ENCODE measurements around the gene CDK12.

Gene CDK12

DNA sequence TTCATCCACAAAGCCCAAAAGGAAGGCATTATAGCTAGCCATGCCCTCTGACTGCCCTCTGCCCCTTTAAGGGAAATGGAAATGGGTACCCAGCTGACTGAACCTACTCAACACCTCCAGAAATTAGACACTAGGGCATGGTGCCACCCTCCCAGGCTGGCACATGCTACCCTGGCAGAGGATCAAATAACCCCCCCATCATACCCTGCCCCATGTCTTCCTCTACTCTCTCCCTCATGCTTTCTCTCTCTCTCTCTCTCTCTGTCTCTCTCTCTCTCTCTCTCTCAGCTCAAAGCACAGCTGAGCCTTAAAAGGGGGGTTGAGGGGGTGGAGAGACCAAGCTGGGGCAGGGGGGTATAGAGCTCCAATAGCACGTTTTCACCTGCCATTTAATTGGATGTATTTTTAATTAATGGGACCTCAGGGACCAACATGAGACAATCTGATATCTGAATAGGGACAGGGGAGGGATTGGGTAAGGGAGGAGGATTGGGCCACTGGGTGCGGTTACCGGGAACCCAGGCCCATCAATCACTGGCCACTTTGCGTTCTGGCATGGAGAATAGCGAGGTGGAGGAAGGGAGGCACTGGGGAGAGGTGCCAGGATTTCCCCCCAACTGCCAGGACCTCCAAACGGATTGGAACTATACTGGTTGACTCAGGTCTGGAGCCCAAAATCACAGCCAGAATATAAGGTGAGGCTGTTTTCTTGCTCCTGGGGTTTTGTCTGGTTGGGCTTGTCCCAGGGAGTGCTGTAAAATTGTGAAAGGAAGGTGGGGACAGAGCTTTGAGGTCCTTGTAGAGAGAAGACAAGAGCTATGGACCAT, 88.7 kb downstream of the CDK12 start:
- no peak for DNase-seq

DNA sequence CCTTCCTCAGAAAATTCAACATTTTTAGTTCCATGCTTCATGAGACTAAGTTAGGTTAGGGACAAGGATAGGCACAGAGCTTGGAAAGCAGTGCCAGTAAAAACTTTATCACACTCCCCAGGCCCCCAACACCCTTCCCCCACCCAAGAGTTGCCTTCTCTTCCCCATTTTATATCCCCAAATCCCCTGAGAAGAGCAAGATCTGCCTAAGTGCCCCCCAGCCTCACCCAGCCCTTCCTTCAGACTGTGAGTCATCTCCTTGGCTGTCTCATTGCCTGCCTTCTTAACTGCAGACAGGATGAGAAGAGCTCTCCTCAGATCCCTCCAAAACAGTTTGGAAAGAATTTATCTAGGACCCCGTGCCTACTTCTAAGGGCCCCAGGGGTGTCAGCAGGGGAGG, 90.6 kb downstream of the CDK12 start:
- DNase-seq, result no peak

DNA sequence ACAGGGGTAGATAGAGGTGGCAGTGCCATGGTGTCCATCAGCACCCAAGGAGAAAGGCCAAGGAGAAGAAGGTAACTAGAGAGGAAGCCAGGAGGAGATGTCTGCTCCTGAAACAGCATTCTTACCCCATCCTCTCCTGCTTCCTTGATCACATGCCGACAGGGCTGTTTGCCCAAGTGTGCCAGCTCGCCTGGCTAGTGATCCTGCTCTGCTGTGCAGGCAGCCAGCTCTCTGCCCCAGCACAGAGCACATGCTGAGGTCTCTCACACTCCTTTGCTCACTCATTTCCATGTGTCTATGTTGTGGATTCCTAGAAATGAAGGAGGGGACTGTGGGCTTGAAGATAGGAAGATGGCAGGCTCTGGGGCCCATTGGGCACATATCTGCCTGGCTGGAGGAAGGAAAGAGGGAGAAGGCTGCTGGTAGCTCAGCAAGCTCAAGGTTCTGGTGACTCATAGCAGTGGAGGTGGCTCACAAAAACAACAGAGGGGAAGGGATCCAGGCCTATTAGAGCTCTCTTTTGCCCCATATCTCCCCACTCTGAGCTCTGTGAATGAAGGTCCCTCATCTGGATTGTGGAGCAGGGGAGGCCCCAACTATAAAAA, 92.2 kb downstream of the CDK12 start:
- DNase-seq, result no peak

DNA sequence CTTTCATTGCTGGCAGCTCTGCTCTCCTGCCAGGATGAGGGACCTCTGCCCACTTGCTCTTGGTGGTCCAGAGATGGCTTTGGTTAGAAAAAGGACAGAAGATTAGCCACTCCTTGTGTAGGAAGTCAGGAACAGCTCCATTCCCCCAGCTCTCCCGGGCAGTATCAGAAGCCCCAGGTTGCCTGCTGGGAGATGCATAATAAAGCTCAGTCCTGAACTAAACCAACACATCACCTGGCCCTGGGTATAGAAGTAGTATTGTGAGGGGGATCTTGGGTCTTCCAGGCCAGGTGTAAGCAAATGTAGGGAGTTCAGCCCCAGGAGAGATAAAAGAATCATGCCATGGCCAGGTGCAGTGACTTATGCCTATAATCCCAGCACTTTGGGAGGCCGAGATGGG, 94.1 kb downstream of the CDK12 start:
- no peak for DNase-seq

DNA sequence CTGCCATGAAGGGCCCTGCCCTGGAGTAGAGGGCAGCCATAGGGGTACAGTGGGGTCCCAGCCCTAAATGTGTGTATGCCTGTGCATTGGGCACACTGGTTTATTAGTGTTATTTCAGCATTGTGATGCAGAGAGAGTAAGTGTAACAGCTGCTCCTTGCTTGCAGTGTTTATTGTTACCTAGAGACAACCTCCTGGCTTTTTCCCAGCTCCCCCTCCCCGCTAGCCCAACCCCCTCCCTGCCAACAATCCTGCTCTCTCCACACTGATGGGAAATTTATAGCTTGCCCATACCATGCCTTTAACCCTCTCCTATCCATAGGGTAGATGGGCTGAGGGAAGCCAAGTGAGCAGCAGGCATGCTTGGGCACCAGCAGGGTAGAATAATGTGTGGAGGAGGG, 95.1 kb downstream of the CDK12 start:
- no peak for DNase-seq

DNA sequence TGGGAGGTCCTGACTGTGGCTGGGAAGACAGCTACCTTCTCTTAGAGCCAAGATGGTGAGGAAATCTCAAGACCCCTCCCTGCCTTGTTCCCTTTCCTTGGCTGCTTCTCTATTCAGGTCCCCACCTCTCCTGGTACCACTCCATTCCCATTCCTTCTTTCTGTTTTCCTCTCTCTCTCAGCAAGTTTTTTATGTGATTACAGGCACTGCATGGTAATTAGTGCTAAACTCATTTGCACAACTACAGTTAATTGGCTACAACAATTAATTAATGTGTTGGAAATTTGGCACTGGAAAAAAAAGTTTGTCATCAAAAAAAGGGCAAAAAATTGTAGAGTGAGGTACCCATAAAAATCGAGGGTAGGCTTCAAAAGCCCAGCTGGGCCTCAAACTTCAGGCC, 101.1 kb downstream of the CDK12 start:
- DNase-seq, result no peak

DNA sequence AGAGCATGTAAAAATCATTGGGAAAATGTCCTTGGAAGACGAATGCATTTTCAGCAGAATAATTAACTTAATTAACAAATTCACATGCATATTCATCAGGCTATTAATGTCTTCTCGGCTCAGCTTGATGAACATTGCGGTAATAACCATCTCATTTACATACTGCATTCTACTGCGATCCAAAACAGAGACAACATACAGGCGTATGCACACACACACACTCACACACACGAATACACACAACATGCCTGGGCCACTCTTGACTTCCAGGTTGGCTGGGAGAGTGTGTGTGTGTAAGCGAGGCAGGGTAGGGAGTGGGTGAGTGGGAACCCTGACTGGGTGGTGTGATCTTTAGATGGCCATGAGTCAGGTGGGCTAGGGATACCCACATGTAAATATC, 101.7 kb downstream of the CDK12 start:
- no peak for DNase-seq

DNA sequence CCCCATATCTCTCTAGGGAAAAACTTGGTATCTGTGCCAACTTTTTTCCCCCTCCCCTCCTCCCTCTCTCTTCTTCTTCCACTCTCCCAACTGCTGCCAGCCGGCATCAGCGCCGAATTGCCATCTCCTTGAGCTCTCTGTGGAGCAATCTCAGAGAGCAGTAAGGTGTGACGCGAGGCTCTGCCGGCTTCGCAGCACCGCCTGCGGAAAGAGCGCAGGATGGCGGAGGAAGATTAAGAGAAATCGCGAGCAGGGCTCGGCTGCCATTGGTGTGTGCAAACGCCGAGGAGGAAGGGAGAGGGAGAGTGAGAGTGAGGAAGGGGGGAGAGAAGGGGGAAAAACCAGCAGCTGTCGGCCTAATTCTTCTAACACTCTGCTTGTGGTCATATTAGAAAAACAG, 102.2 kb downstream of the CDK12 start:
- DNase-seq, result no peak

DNA sequence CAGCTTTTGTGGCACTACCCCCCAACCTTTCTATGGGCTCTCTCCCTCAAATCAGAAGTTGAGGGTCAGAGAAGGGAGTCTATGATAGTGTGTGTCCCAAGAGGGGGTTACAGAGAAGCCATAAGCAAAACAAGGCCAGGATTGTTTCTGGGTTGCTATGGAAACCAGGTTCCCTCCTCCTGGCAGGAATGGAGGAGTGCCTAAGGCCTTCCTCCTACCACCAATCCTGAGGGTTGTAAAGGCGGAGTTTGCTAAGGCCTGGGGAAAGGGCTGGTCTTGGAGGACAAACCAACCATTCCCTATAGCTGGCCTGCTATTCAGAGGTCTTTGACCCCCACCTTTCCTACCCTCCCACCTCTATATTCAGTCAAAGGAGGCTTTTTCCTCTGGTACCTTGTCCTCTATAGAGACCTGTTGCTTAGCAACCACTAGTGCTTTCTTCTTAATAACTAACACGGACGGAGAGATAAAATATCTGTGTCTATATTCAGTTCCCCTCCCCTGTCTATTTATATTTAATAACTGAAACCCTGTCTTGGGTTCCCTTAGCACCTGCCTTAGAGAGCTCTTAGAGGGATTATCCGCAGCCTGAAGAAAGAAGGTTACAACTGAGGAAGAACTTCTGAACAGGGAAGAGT, 103.0 kb downstream of the CDK12 start:
- no peak for DNase-seq

DNA sequence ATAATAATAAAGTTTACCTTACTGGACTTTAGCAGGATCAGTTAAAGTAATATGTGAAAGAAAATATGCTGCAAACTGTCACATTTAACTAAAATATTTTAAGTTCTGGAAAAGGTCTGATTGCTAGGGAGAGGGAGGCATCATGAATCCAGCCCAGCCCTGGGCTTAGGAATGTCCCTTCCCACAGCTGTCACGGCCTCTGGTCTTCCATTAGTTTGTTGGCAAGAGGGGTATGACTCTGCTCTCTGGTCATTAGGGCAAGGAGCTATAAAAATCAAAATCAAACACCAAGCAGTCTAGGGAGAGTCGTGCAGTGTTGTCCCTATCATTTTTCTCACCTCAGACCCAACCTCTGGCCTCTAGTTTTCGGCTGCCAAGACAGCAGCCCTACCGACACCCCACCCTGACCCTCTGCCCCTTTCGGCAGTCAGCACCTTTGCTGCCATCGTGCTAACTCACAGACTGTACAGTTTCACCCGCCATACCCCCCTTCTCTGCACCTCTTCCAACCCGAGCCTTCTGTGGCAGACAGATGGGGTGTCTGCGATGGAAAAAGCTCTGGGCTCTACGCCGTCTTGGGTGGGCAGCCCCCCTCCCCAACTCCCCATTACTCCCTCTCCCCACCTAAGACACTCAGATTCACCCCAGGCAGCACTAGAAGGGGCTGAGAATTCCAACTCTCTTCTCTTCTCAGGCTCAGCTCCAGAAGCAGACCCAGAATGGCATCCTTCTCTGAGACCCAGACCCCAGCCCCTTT, 105.0 kb downstream of the CDK12 start:
- DNase-seq, result no peak

DNA sequence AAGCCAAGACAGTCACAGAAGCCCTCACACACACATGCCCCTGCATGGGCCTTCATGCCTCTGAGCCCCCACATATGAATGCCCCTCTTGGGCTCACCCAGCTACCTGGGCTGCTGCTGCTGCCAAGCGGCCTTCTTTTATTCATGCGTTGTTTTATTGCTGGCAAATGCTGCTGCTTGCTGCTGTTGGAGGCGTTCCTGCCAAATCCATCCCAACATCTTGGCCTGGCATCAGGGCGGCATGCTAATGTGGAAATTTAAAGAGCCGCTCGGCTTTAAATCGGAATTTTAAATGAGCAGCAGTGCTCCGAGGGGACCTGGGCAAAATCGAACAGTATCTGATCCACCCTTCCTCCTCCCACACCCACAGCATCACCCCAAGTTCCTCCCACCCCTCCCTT, 107.4 kb downstream of the CDK12 start:
- DNase-seq, result no peak

DNA sequence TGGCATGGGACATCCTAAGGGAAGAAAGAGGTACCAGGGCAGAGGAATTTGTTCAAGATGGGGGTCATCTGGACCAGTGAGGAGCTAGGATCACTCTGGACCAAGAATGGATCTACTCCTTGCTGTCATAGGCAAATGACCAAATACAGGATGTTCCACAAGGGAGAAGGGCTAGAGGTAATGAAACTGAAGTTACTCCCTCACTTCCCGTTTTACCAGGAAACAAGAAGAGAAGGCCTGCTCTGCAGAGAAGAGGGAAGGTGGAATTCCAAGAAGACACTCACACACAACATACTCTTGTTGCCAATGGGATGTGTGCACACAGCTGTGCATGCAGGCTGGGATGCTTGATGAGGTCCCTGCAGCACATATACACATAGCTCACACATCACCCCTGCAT, 107.8 kb downstream of the CDK12 start:
- DNase-seq, result no peak

DNA sequence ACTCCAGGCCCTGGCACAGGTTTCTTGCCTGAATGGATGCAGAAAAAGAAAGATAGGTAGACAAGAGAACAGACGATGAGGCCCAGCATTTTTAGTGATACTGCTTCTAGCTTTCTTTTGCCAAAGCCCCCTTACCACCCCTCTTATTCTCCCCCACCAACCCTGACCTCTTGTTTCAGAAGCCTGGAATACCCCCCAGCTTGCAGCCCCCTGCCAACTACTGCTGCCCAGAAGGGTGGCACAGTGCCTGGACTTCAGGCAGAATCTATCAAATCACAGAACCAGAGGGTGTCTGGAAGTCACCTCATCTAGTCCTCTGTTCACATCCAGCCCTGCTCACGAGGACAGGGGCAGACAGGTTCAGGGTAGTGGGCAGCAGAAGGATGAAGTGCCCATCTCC, 110.8 kb downstream of the CDK12 start:
- DNase-seq, result no peak

DNA sequence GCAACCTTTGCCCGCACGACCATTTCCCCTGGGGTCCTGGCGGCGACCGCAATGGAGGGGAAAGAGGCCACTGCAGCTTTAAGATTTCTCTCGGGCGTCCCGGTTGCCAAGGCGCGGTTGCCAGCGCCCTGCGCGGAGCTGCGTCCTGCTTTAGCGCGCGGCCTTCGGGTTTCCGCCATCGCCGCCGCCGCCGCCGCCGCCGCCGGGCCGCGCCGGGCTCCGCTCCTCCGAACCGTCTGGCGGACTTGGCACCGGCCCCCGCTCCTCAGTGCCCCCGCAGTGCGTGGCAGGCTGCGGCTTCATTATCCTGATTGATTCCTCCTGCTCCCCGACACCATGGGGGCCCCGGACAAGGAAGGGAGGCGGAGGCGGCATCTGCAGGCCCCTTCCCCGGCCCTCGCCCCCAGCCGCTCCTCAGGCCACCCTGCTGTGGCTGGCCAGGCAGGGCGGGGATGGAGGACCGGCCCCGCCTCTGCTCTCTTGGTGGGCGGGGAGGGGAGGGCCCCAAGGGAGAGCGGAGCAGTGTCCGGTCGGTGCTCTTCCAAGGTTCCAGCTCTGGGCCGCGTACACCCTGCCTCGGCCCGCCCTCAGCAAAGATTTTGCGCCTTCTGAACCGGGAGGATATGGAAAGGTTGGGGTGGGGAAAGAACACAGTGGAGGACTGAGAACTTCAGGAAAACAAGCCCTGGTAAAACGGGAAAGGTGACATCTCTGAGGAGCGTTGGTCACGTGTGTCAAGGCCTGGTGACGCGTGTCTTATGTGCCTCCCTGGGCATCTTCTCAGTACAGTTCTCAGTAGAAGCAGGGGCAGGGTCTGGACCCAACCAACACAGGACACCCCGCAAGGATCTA, 112.4 kb downstream of the CDK12 start:
- peak; percentile 5 for DNase-seq

DNA sequence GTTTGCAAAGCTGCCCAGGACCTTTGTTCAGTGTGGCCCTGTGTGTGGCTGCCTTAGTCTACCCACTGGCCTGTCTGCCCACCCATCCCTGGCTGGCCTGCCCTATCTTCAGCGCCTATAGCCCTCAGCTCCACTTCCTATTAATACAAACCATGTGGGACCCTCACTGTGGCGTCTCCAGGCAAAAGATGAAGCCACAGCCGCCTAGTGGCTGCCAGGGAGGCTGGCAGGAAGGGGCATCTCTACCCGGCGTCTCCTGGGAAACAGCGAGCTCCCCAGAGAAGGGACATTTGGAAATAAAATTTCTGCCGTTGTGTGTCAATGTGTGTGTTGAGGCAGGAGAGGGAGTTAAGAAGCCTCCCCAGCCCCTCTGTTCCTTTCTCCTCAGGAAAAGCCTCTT, 114.9 kb downstream of the CDK12 start:
- no peak for DNase-seq

DNA sequence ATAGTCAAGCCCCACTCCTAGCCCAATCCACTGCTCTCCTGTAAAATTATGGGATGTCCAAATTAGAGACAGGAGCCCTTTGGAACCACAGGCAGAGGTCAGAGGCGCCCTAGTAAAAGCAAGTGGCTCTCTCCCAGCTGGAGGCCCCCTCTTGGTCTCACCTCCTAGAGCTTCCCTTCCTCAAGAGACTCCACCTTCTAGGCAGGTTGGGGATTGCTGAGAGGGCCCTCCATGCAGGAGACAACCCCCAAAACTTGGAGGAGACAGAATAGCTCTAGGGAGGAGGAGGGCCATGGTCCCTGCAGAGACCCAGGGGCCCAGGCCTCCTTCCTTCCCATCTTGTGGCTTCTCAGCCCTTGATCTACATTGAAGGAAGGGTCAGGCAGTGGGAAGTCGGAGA, 117.0 kb downstream of the CDK12 start:
- DNase-seq, result no peak

DNA sequence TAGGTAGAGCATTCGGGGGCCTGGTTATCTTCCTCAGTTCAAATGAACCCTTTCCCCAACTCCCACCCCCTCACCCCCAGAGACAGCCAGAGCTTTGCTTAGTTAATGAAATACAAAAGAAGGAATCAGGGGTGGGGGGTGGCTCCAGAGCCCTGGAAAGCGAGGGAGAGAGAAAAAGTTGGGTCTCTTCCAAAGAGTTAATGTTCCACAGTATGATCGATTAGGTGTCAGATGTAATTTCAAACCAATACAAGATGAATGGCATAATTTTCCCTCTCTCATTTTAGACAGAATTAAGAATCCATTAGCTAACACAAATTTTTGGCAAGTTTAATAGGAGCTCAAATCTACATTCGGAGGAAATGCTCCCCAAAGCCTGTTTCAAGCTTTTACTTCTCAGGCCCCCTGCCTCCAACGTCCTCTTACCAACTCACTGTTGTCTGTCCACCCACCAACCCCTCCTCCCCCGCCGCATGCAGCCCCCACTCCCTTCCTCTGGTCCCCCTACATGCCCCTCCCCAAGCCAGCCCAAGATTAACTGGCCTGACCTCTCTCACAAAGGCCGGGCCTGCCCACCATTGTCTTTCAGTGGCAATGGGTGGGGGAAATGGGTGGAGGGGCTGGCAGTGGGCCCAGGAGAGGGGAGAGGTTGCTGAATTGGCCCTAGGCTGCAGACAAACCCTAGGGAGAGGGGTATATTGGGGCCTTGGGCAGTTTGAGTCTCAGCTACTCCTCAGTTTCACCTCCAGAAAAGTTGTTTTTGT, 118.2 kb downstream of the CDK12 start:
- DNase-seq, result no peak

DNA sequence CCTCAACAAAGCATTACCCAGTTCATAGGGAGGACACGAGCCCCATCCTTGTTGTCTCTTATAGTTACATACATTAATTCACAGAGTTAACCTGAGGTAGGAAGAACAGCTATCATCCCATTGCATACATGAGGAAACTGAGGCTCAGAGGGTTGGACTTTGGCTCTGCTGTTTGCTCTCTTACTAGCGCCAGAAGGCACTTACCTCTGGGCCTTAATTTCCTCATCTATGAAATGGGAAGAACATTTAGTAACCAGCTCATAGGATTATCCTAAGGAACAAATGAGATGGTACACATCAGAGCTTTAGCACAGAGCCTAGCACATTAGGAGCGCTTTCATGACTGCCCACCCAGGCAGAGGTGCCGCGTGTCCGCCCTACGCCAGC, 118.8 kb downstream of the CDK12 start:
- no peak for DNase-seq

DNA sequence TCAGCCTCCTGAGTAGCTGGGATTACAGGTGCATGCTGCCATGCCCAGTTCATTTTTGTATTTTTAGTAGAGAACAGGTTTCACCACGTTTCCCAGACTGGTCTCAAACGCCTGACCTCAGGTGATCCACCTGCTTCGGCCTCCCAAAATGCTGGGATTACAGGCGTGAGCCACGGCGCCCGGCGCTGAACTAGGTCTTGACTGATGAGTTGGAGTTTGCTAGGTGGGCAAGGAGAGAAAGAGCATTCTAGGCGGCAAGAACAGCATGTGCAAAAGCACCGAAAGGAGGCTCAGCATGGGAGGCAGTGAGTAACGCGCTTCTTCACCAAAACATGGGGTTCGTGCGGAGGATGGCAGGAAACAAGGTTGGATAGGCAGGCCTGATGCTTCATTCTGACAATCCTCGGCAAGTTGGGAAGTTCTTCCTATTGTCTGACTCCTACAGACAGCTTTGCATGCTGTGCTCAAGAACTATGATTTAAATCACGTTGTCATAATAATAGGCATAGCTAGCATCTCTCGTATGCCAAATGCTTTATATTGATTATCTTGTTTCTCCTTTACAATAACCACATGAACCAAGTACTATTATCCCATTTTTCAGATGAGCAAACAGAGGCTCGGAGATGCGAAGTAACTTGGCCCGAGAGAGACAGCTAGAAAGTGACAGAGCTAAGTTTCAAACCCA, 119.9 kb downstream of the CDK12 start:
- no peak for DNase-seq

DNA sequence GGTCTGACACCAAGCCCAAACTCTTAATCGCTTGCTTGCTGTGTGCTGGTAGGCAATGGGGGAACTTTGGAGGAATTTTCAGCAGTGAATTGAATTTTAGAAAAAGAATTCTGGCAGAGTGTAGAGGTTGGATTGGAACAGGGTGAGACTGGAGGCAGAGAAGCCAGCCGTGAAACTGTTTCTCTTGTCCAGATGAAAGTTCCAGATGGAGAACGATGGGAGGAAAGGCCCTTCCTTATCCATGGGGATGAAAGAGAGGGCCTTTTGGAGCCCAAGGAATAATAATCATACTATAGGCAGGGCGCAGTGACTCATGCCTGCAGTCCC, 120.4 kb downstream of the CDK12 start:
- DNase-seq, result no peak

DNA sequence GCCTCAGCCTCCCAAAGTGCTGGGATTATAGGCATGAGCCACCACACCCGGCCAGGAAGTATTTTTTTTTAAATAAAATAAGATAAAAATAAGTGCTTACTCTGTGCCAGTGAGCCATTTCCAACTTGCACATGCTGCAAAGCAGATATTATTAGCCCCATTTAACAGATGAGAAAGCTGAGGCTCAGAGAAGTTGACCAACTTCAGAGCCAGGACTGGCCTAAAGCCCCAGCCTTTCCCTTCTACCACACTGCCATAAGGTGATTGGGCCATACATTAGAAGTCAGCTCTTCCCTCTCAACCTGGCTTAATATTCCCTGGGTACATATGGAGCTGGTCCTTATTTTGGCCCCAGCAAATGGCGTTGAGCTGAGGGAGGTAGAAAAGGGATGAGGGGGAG, 121.4 kb downstream of the CDK12 start:
- no peak for DNase-seq

Measured in CD4-positive, alpha-beta T cell treated with Interleukin-12 subunit alpha and Interleukin-12 subunit beta, for 1 hour (primary cell).